Stimulated activated CD4-positive, alpha-beta T cell treated with anti-CD3 and anti-CD28 coated beads, Interleukin-4, amount 100 ng/mL, for 1 hour (primary cell): ENCODE measurements around the gene ARHGDIG.
"Not testable (repeated sequence)": the region's sequence is repeated elsewhere in the genome, so short reads cannot be mapped to it uniquely, and the experiment has no call there.

Experiments
- DNase-seq: peaks from one replicate; pipeline ENCODE4 v3.0.0-alpha.2; 2020

Gene ARHGDIG

GRCh38 chr16:264440-264951 lies 15.9 kb upstream of the ARHGDIG start:
- no peak for DNase-seq

GRCh38 chr16:265002-265529 lies 15.3 kb upstream of the ARHGDIG start:
- no peak for DNase-seq

- no peak for DNase-seq
Measured at GRCh38 chr16:265711-266110, 14.7 kb upstream of the ARHGDIG start.

- DNase-seq, result no peak
Measured at GRCh38 chr16:266258-267164, 13.9 kb upstream of the ARHGDIG start.

GRCh38 chr16:267562-267961 lies 12.8 kb upstream of the ARHGDIG start:
- not testable (repeated sequence) for DNase-seq

- no peak for DNase-seq
Measured at GRCh38 chr16:268141-269053, 12.0 kb upstream of the ARHGDIG start.

GRCh38 chr16:269061-269796 lies 11.2 kb upstream of the ARHGDIG start:
- no peak for DNase-seq

GRCh38 chr16:270381-271255 lies 9.8 kb upstream of the ARHGDIG start:
- no peak for DNase-seq

GRCh38 chr16:272633-273546 lies 7.5 kb upstream of the ARHGDIG start:
- no peak for DNase-seq

GRCh38 chr16:273547-274421 lies 6.6 kb upstream of the ARHGDIG start:
- DNase-seq, result no peak

- DNase-seq, result peak; percentile 20
Measured at GRCh38 chr16:275041-275641, 5.2 kb upstream of the ARHGDIG start.

- no peak for DNase-seq
Measured at GRCh38 chr16:275786-276232, 4.6 kb upstream of the ARHGDIG start, which contains the start of gene RGS11. Gene RGS11, minus strand, starts transcription at chr16:275944. Its CDS starts 33 bp downstream, at chr16:275911.

GRCh38 chr16:276426-277077 lies 3.8 kb upstream of the ARHGDIG start:
- no peak for DNase-seq

- no peak for DNase-seq
Measured at GRCh38 chr16:278863-279366, 1.5 kb upstream of the ARHGDIG start.

- DNase-seq, result no peak
Measured at GRCh38 chr16:279531-279930, 860 bp upstream of the ARHGDIG start.

- no peak for DNase-seq
Measured at GRCh38 chr16:280005-280460, 358 bp upstream of the ARHGDIG start.

- no peak for DNase-seq
Measured at GRCh38 chr16:280991-281659, 734 bp downstream of the ARHGDIG start.
